PFSK-1 (cell line): ENCODE results near the gene RPS6KA5.

ENCODE experiments used
- POLR2AphosphoS5 ChIP-seq: IDR thresholded peaks from 2 replicates; pipeline ENCODE4 v1.6.1; 2012; ENCODE audit warnings: low read depth, mild to moderate bottlenecking, control low read depth, low read length, moderate library complexity
- SIN3A ChIP-seq: IDR thresholded peaks from 2 replicates; pipeline ENCODE4 v1.6.1; 2012; ENCODE audit warnings: mild to moderate bottlenecking, low read length, moderate library complexity, borderline replicate concordance; ENCODE audit not compliant: insufficient read depth
- TAF1 ChIP-seq: IDR thresholded peaks from 2 replicates; pipeline ENCODE4 v1.6.1; 2012; ENCODE audit warnings: low read length, control low read depth, borderline replicate concordance; ENCODE audit not compliant: insufficient read depth

- TF ChIP-seq POLR2AphosphoS5 (no peak), TAF1 (no peak), SIN3A (no peak)
These were observed 55.5 kb downstream of the RPS6KA5 start for GRCh38 chr14:91004987-91005386.
